PC-9 (cell line): ENCODE measurements around the gene ADNP. TPM values are rescaled to one million over a fixed set of nuclear protein-coding genes. Genes with fewer than 3 reads are reported as not detected.

Experiments used
- BruUV-seq: library from RNA; stranded (reverse); fragments of 400-500 nt; replicated peaks from 2 replicates; lab custom pipeline; 2021; lab: Mats Ljungman, UMichigan
- CTCF ChIA-PET: fragments of 300-600 bp; sonication (Branson Sonifier 250); formaldehyde crosslinking; loops from one replicate; lab custom pipeline; 2022; ENCODE audit warnings: antibody characterized with exemption; lab: Charles Lee
- POLR2A ChIA-PET: fragments of 300-600 bp; sonication (Branson Sonifier 250); formaldehyde crosslinking; loops from one replicate; lab custom pipeline; 2022; ENCODE audit warnings: antibody characterized with exemption; ENCODE audit not compliant: unreplicated experiment; lab: Charles Lee
- DNase-seq, 2 experiments: peaks; one replicate each; pipeline versions ENCODE4 v3.0.0 to v3.0.0-alpha.2; 2015 to 2022; ENCODE audit warnings: mixed read lengths in 1 of 2
- H2AFZ ChIP-seq: fragments of 200-600 bp; sonication (generic); 2 replicates; pipeline ENCODE4 v1.8.1; 2017; ENCODE audit warnings: antibody characterized with exemption
- H3F3A ChIP-seq: fragments of 200-600 bp; sonication (generic); 2 replicates; pipeline ENCODE4 v1.8.1; 2017; ENCODE audit warnings: antibody characterized with exemption, mild to moderate bottlenecking, low read depth; ENCODE audit not compliant: insufficient read depth
- H3K27ac ChIP-seq: fragments of 200-600 bp; sonication (generic); 2 replicates; pipeline ENCODE4 v1.6.1; 2016; ENCODE audit warnings: mixed run types
- H3K27me3 ChIP-seq: fragments of 200-600 bp; sonication (generic); 2 replicates; pipeline ENCODE4 v1.6.1; 2016; ENCODE audit warnings: low read depth, mixed run types; ENCODE audit not compliant: insufficient read depth
- H3K36me3 ChIP-seq: fragments of 200-600 bp; sonication (generic); 2 replicates; pipeline ENCODE4 v1.6.1; 2016; ENCODE audit warnings: low read depth, mixed run types
- H3K4me1 ChIP-seq: fragments of 200-600 bp; sonication (generic); replicated peaks from 2 replicates; pipeline ENCODE4 v1.6.1; 2016; ENCODE audit warnings: mixed run types; ENCODE audit not compliant: insufficient read depth
- H3K4me2 ChIP-seq: fragments of 200-600 bp; sonication (generic); 2 replicates; pipeline ENCODE4 v1.6.1; 2017; ENCODE audit warnings: mixed run types
- H3K4me3 ChIP-seq: fragments of 200-600 bp; sonication (generic); 2 replicates; pipeline ENCODE4 v1.6.1; 2016; ENCODE audit warnings: mixed run types
- H3K79me2 ChIP-seq: fragments of 200-600 bp; sonication (generic); 2 replicates; pipeline ENCODE4 v1.6.1; 2017; ENCODE audit warnings: low read depth, mixed run types
- H3K9me2 ChIP-seq: fragments of 200-600 bp; sonication (generic); 2 replicates; pipeline ENCODE4 v1.8.1; 2017; ENCODE audit warnings: mild to moderate bottlenecking; ENCODE audit not compliant: insufficient read depth
- H3K9me3 ChIP-seq: fragments of 200-600 bp; sonication (generic); 2 replicates; pipeline ENCODE4 v1.8.1; 2016; ENCODE audit warnings: low read depth; ENCODE audit not compliant: insufficient read depth
- H4K20me1 ChIP-seq: fragments of 200-600 bp; sonication (generic); 2 replicates; pipeline ENCODE4 v1.8.1; 2017; ENCODE audit not compliant: insufficient read depth
- CTCF ChIP-seq: fragments of 200-600 bp; sonication (generic); conservative IDR thresholded peaks from 2 replicates; pipeline ENCODE4 v1.6.1; 2017; ENCODE audit warnings: mixed run types, antibody characterized with exemption, mild to moderate bottlenecking, moderate library complexity
- EZH2 ChIP-seq: fragments of 200-600 bp; sonication (generic); IDR thresholded peaks from 2 replicates; pipeline ENCODE4 v1.8.0; 2017; ENCODE audit warnings: antibody characterized with exemption, low read depth
- intact Hi-C: fragments of 100-400 bp; cut with micrococcal nuclease; formaldehyde crosslinking; loops from one replicate; pipeline ENCODE4 v1.10.0; 2022; ENCODE audit not compliant: unreplicated experiment
- total RNA-seq: library from RNA; stranded (reverse); gene quantifications from 2 replicates; pipeline ENCODE4 v1.2.3, GENCODE V29; 2021

ADNP gene
- total RNA-seq, 1 experiment from 2014 or later, result 104 TPM

DNA sequence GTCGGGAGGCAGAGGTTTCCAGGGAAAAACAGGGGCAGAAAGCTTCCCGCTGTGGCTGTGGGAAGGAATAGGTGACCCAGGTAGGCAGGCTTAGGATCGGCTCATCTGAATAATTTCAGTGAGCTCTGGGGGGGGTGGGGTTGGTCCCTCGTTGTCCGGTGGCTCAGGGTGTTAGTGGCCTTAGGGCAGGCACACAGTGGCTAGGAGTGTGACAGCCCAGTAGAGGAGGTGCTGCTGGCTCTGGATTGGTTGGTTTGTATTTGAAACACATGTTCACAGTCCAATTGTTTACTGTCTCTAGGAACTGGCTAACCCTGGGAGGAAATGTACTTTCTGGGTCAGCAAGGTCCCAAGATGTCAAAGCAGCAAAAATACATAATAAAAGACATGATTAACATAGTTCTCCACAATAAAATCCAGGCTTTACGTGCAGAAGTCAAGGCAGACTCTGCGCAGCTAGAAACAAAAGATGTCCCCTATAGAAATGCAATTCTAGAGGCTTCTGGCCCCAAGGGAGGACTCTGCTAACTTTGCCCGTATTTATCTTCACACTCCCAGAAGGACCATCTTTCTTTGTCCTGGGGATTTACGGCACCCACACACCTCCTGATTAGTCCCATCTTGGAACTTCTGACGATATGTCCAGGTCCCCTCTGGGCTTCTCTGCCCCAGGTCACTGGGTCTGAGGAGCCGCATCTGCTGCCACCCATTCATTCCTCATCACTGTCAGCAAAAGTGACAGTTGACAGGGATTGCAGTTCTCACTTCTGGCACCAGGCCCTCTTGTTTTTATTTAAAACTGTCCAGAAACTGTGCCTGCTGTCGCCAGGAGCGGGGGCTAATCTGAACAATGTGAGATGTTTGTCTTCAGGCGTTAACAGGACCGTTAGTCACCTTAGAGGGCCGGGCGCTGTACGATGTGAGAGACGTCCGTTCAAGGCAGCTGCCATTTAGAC, 46.1 kb upstream of the ADNP start:
- no peak overlapping the region for H3K4me3 ChIP-seq
- peaks cover 9% of the 10 kb centered on the region; the same call in 1 of the 2 replicates for H3K27me3 ChIP-seq
- peaks cover 14% of the 10 kb centered on the region for H3F3A ChIP-seq
- peak in 1 of 2 experiments; percentile 29 for DNase-seq
- no peaks in the 10 kb centered on the region for H3K36me3 ChIP-seq
- peaks cover 7% of the 10 kb centered on the region for H3K4me1 ChIP-seq
- no peaks in the 10 kb centered on the region for H3K9me2 ChIP-seq
- no TSS peak for BruUV-seq
- ChIA-PET CTCF (no interaction called here), POLR2A (no interaction called here)
- intact Hi-C loops, result no loop called here
- H3K4me2 ChIP-seq, result no peak overlapping the region
- H3K9me3 ChIP-seq, result no peaks in the 10 kb centered on the region
- TF ChIP-seq EZH2, result no peak
- no peak for TF ChIP-seq CTCF
- no peak overlapping the region for H2AFZ ChIP-seq
- H3K27ac ChIP-seq, result no peak overlapping the region
- H3K79me2 ChIP-seq, result no peaks in the 10 kb centered on the region
- H4K20me1 ChIP-seq, result no peaks in the 10 kb centered on the region

DNA sequence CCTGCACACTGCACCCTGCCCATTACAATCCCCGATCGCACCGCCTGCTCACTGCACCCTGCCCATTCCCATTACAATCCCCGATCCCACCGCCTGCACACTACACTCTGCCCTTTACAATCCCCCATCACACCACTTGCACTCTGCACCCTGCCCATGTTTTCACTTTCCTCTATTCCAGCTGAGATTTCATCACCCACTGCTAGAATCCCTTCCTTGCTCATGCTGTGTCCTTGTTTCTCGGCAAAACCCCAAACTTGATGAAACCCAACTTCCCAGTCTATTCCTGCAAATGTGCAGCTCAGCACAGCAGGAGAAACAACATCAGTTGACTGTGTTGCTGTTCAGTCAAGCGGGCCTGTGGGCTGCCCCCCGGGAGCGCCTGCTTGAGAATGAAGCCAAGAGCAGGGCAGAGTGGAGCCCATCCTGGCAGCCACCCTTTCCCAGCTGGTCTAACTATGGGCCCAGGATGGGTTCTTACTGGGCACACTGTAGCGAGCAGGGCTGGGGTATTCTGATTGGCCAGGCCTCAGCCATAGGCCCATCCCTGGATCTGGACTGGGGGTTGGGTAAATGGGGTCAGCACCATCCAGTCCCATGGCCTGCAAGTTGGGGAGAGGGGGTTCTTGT, 44.6 kb upstream of the ADNP start:
- Histone ChIP-seq H3K79me2 (no peaks in the 10 kb centered on the region), H3F3A (peaks cover 13% of the 10 kb centered on the region), H3K27ac (no peak overlapping the region), H2AFZ (no peak overlapping the region), H3K4me3 (no peak overlapping the region), H3K36me3 (no peaks in the 10 kb centered on the region), H3K9me2 (no peaks in the 10 kb centered on the region), H3K4me2 (no peak overlapping the region), H3K27me3 (peaks cover 9% of the 10 kb centered on the region; the same call in 1 of the 2 replicates), H4K20me1 (no peaks in the 10 kb centered on the region), H3K4me1 (peaks cover 7% of the 10 kb centered on the region), H3K9me3 (no peaks in the 10 kb centered on the region)
- TF ChIP-seq CTCF (no peak), EZH2 (no peak)
- DNase-seq, result no peak
- ChIA-PET CTCF (no interaction called here), POLR2A (no interaction called here)
- BruUV-seq, result no TSS peak
- intact Hi-C loops, result no loop called here

DNA sequence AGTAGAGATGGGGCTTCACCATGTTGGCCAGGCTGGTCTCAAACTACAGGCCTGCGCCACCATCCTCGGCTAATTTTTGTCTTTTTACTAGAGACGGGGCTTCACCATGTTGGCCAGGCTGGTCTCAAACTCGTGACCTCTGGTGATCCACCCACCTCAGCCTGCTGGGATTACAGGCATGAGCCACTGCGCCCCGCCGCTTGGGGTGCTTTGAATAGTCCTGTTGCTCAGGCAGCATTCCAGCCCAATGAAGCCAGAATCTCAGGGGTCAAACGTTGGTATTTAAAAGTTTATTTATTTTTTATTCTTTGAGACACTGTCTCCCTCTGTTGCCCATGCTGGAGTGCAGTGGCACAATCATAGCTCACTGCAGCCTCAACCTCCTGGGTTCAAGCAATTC, 38.7 kb upstream of the ADNP start:
- H3F3A ChIP-seq, result no peaks in the 10 kb centered on the region
- no peak for TF ChIP-seq CTCF
- no peak for DNase-seq
- H3K9me2 ChIP-seq, result no peaks in the 10 kb centered on the region
- no peaks in the 10 kb centered on the region for H3K79me2 ChIP-seq
- no peak overlapping the region for H2AFZ ChIP-seq
- CTCF ChIA-PET, result interaction anchor here (0.6 kb wide), 1 partner anchor 400 kb away, joined by 9 read pairs; no protein-coding TSS in a partner anchor
- H3K4me3 ChIP-seq, result no peak overlapping the region
- H3K4me1 ChIP-seq, result no peaks in the 10 kb centered on the region
- no peaks in the 10 kb centered on the region for H3K9me3 ChIP-seq
- BruUV-seq, result no TSS peak
- POLR2A ChIA-PET, result no interaction called here
- peaks cover 9% of the 10 kb centered on the region; the same call in 1 of the 2 replicates for H3K27me3 ChIP-seq
- no peak overlapping the region for H3K4me2 ChIP-seq
- no peaks in the 10 kb centered on the region for H3K36me3 ChIP-seq
- intact Hi-C loops, result no loop called here
- no peak overlapping the region for H3K27ac ChIP-seq
- H4K20me1 ChIP-seq, result no peaks in the 10 kb centered on the region
